ENCODE measurements around the gene ALDH5A1.

ALDH5A1 gene

GRCh38 chr6:24494821-24495795 lies at the start of gene ALDH5A1:
Gene ALDH5A1 (plus strand): TSS chr6:24494969. CDS start chr6:24494997, 28 bp downstream.
- Histone ChIP-seq H3K27me3 (ENCODE audit: control insufficient read depth in 2 of 2, insufficient read depth in 2 of 2, low read length in 2 of 2) (no peaks in the 10 kb centered on the region), H3K9me3 (ENCODE audit: control insufficient read depth in 2 of 2, low read length in 2 of 2) (no peaks in the 10 kb centered on the region), H3K27ac (ENCODE audit: low read depth in 2 of 2, low read length in 2 of 2) (peak within 1 kb of the TSS; percentile 63 to 72), H3K36me3 (ENCODE audit: control insufficient read depth in 2 of 2, insufficient read depth in 2 of 2, low read length in 2 of 2) (no peaks in the 10 kb centered on the region), H3K9ac (ENCODE audit: low read depth in 1 of 2, low read length in 2 of 2) (peak within 1 kb of the TSS; percentile 65 to 75), H3K4me3 (ENCODE audit: low read length in 2 of 2) (peak within 1 kb of the TSS; percentile 77 to 78), H3K4me1 (ENCODE audit: control insufficient read depth in 2 of 2, insufficient read depth in 2 of 2, low read length in 2 of 2) (peaks cover 5 to 12% of the 10 kb centered on the region in 2 donors)

- no peaks in the 10 kb centered on the region for H3K27me3 ChIP-seq (ENCODE audit: control insufficient read depth in 2 of 2, insufficient read depth in 2 of 2, low read length in 2 of 2)
- H3K36me3 ChIP-seq (ENCODE audit: control insufficient read depth in 2 of 2, insufficient read depth in 2 of 2, low read length in 2 of 2), result no peaks in the 10 kb centered on the region
- H3K9ac ChIP-seq (ENCODE audit: low read depth in 1 of 2, low read length in 2 of 2), result no peak overlapping the region
- H3K27ac ChIP-seq (ENCODE audit: low read depth in 2 of 2, low read length in 2 of 2), result no peak overlapping the region
- no peaks in the 10 kb centered on the region for H3K9me3 ChIP-seq (ENCODE audit: control insufficient read depth in 2 of 2, low read length in 2 of 2)
- no peak overlapping the region for H3K4me3 ChIP-seq (ENCODE audit: low read length in 2 of 2)
- H3K4me1 ChIP-seq (ENCODE audit: control insufficient read depth in 2 of 2, insufficient read depth in 2 of 2, low read length in 2 of 2), result no peaks in the 10 kb centered on the region
These were observed 49.1 kb upstream of the ALDH5A1 start for GRCh38 chr6:24445704-24446103.

- H3K9ac ChIP-seq (ENCODE audit: low read depth in 1 of 2, low read length in 2 of 2), result no peak overlapping the region
- no peaks in the 10 kb centered on the region for H3K4me1 ChIP-seq (ENCODE audit: control insufficient read depth in 2 of 2, insufficient read depth in 2 of 2, low read length in 2 of 2)
- H3K4me3 ChIP-seq (ENCODE audit: low read length in 2 of 2), result no peak overlapping the region
- no peaks in the 10 kb centered on the region for H3K36me3 ChIP-seq (ENCODE audit: control insufficient read depth in 2 of 2, insufficient read depth in 2 of 2, low read length in 2 of 2)
- no peaks in the 10 kb centered on the region for H3K9me3 ChIP-seq (ENCODE audit: control insufficient read depth in 2 of 2, low read length in 2 of 2)
- H3K27ac ChIP-seq (ENCODE audit: low read depth in 2 of 2, low read length in 2 of 2), result no peak overlapping the region
- H3K27me3 ChIP-seq (ENCODE audit: control insufficient read depth in 2 of 2, insufficient read depth in 2 of 2, low read length in 2 of 2), result no peaks in the 10 kb centered on the region
These were observed 48.1 kb upstream of the ALDH5A1 start for GRCh38 chr6:24446670-24447069.

- H3K36me3 ChIP-seq (ENCODE audit: control insufficient read depth in 2 of 2, insufficient read depth in 2 of 2, low read length in 2 of 2), result no peaks in the 10 kb centered on the region
These were observed 46.4 kb upstream of the ALDH5A1 start for GRCh38 chr6:24448396-24448795.

GRCh38 chr6:24448828-24449525 lies 45.8 kb upstream of the ALDH5A1 start:
- H3K9ac ChIP-seq (ENCODE audit: low read depth in 1 of 2, low read length in 2 of 2), result no peak overlapping the region
- H3K9me3 ChIP-seq (ENCODE audit: control insufficient read depth in 2 of 2, low read length in 2 of 2), result no peaks in the 10 kb centered on the region
- H3K4me3 ChIP-seq (ENCODE audit: low read length in 2 of 2), result no peak overlapping the region
- no peaks in the 10 kb centered on the region for H3K27me3 ChIP-seq (ENCODE audit: control insufficient read depth in 2 of 2, insufficient read depth in 2 of 2, low read length in 2 of 2)
- H3K4me1 ChIP-seq (ENCODE audit: control insufficient read depth in 2 of 2, insufficient read depth in 2 of 2, low read length in 2 of 2), result no peaks in the 10 kb centered on the region
- no peaks in the 10 kb centered on the region for H3K36me3 ChIP-seq (ENCODE audit: control insufficient read depth in 2 of 2, insufficient read depth in 2 of 2, low read length in 2 of 2)
- no peak overlapping the region for H3K27ac ChIP-seq (ENCODE audit: low read depth in 2 of 2, low read length in 2 of 2)

More at GRCh38 chr6:24448396-24448795, 46.4 kb upstream of the ALDH5A1 start:
- no peaks in the 10 kb centered on the region for H3K4me1 ChIP-seq (ENCODE audit: control insufficient read depth in 2 of 2, insufficient read depth in 2 of 2, low read length in 2 of 2)
- no peaks in the 10 kb centered on the region for H3K27me3 ChIP-seq (ENCODE audit: control insufficient read depth in 2 of 2, insufficient read depth in 2 of 2, low read length in 2 of 2)
- H3K4me3 ChIP-seq (ENCODE audit: low read length in 2 of 2), result no peak overlapping the region
- no peak overlapping the region for H3K27ac ChIP-seq (ENCODE audit: low read depth in 2 of 2, low read length in 2 of 2)
- H3K9ac ChIP-seq (ENCODE audit: low read depth in 1 of 2, low read length in 2 of 2), result no peak overlapping the region
- no peaks in the 10 kb centered on the region for H3K9me3 ChIP-seq (ENCODE audit: control insufficient read depth in 2 of 2, low read length in 2 of 2)

GRCh38 chr6:24451581-24452388 lies 43.0 kb upstream of the ALDH5A1 start:
- Histone ChIP-seq H3K9me3 (ENCODE audit: control insufficient read depth in 2 of 2, low read length in 2 of 2) (no peaks in the 10 kb centered on the region), H3K9ac (ENCODE audit: low read depth in 1 of 2, low read length in 2 of 2) (no peak overlapping the region), H3K4me3 (ENCODE audit: low read length in 2 of 2) (no peak overlapping the region), H3K36me3 (ENCODE audit: control insufficient read depth in 2 of 2, insufficient read depth in 2 of 2, low read length in 2 of 2) (no peaks in the 10 kb centered on the region), H3K27ac (ENCODE audit: low read depth in 2 of 2, low read length in 2 of 2) (no peak overlapping the region), H3K4me1 (ENCODE audit: control insufficient read depth in 2 of 2, insufficient read depth in 2 of 2, low read length in 2 of 2) (no peaks in the 10 kb centered on the region), H3K27me3 (ENCODE audit: control insufficient read depth in 2 of 2, insufficient read depth in 2 of 2, low read length in 2 of 2) (no peaks in the 10 kb centered on the region)

GRCh38 chr6:24453921-24454320 lies 40.8 kb upstream of the ALDH5A1 start:
- no peak overlapping the region for H3K9ac ChIP-seq (ENCODE audit: low read depth in 1 of 2, low read length in 2 of 2)
- no peak overlapping the region for H3K4me3 ChIP-seq (ENCODE audit: low read length in 2 of 2)
- no peaks in the 10 kb centered on the region for H3K9me3 ChIP-seq (ENCODE audit: control insufficient read depth in 2 of 2, low read length in 2 of 2)
- no peaks in the 10 kb centered on the region for H3K36me3 ChIP-seq (ENCODE audit: control insufficient read depth in 2 of 2, insufficient read depth in 2 of 2, low read length in 2 of 2)
- no peak overlapping the region for H3K27ac ChIP-seq (ENCODE audit: low read depth in 2 of 2, low read length in 2 of 2)
- no peaks in the 10 kb centered on the region for H3K27me3 ChIP-seq (ENCODE audit: control insufficient read depth in 2 of 2, insufficient read depth in 2 of 2, low read length in 2 of 2)
- H3K4me1 ChIP-seq (ENCODE audit: control insufficient read depth in 2 of 2, insufficient read depth in 2 of 2, low read length in 2 of 2), result no peaks in the 10 kb centered on the region

GRCh38 chr6:24454452-24454851 lies 40.3 kb upstream of the ALDH5A1 start:
- H3K4me3 ChIP-seq (ENCODE audit: low read length in 2 of 2), result no peak overlapping the region
- no peaks in the 10 kb centered on the region for H3K27me3 ChIP-seq (ENCODE audit: control insufficient read depth in 2 of 2, insufficient read depth in 2 of 2, low read length in 2 of 2)
- no peaks in the 10 kb centered on the region for H3K36me3 ChIP-seq (ENCODE audit: control insufficient read depth in 2 of 2, insufficient read depth in 2 of 2, low read length in 2 of 2)

GRCh38 chr6:24455061-24455460 lies 39.7 kb upstream of the ALDH5A1 start:
- Histone ChIP-seq H3K4me1 (ENCODE audit: control insufficient read depth in 2 of 2, insufficient read depth in 2 of 2, low read length in 2 of 2) (no peaks in the 10 kb centered on the region), H3K9ac (ENCODE audit: low read depth in 1 of 2, low read length in 2 of 2) (no peak overlapping the region), H3K9me3 (ENCODE audit: control insufficient read depth in 2 of 2, low read length in 2 of 2) (no peaks in the 10 kb centered on the region), H3K27me3 (ENCODE audit: control insufficient read depth in 2 of 2, insufficient read depth in 2 of 2, low read length in 2 of 2) (no peaks in the 10 kb centered on the region), H3K36me3 (ENCODE audit: control insufficient read depth in 2 of 2, insufficient read depth in 2 of 2, low read length in 2 of 2) (no peaks in the 10 kb centered on the region), H3K27ac (ENCODE audit: low read depth in 2 of 2, low read length in 2 of 2) (no peak overlapping the region), H3K4me3 (ENCODE audit: low read length in 2 of 2) (no peak overlapping the region)

More at GRCh38 chr6:24454452-24454851, 40.3 kb upstream of the ALDH5A1 start:
- Histone ChIP-seq H3K9me3 (ENCODE audit: control insufficient read depth in 2 of 2, low read length in 2 of 2) (no peaks in the 10 kb centered on the region), H3K4me1 (ENCODE audit: control insufficient read depth in 2 of 2, insufficient read depth in 2 of 2, low read length in 2 of 2) (no peaks in the 10 kb centered on the region), H3K9ac (ENCODE audit: low read depth in 1 of 2, low read length in 2 of 2) (no peak overlapping the region), H3K27ac (ENCODE audit: low read depth in 2 of 2, low read length in 2 of 2) (no peak overlapping the region)
